ENCODE data around the gene LEF1.
"Not testable (repeated sequence)": the region's sequence is repeated elsewhere in the genome, so short reads cannot be mapped to it uniquely, and the experiment has no call there.

LEF1 gene

DNA sequence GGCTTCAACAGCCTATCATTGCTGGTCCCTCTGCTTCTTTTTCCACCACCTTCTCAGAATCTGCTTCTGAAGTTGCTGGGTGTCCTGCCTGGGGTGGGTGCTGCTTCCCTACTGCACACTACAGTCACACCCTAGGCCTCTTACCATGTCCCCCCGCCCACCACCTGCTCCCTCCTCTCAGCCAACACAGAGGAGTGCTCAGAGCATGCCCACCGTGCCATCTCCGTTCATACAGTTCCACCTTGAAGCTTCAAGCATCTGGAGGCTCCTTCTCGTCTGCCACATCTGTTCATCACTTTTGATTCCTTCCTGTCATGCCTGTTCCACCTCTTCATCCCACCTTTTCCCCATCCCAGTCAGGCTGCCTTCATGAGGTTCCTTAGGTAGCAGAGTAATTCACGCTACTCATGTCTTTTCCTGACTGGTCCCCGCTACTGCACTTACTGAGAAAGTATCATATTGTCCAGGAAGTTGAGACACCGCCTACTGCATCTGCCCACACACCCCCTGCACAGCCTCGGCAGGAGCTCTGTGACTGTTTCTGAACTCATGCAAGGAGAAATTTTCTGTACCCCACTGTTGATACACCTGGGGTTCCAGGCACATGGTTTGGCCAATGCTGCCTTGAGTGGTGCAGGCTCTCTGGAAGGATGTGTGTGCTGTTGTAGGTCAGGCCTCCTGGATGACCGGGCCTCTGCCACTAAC is 139.6 kb downstream of the LEF1 start:
- DNase-seq, result no peak

DNA sequence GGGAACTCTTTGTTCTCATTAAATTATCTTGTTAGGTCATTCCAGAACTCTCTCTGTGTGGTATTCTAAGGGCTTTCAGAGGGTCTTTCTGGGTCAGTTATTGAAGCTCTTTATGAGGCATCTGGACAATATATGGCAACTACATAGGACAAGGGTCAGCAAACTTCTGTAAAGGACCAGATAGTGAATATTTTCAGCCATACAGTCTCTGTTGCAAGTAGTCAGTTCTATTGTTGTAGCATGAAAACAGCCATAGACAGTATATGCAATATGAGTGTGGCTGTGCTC is 143.9 kb downstream of the LEF1 start:
- DNase-seq, result no peak

GRCh38 chr4:108024085-108024877 is 144.5 kb downstream of the LEF1 start:
- no peak for DNase-seq

DNA sequence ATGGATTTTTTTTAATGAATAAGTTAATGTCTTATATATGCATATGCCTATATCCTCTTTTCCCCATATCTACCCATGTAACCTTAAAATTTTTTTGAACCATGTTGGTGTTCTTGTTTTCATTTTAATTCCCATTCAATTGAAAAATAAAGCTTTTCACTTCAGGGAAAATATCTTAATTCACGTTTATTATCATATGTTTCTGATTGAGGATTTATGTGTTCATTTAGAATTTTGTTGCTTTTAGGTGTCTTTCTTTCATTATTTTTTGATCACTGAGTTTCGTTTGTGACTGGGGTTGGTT is 149.9 kb downstream of the LEF1 start:
- DNase-seq, result no peak

GRCh38 chr4:108018040-108018883 is 150.5 kb downstream of the LEF1 start:
- DNase-seq, result peak; percentile 28

GRCh38 chr4:108013955-108014354 is 154.8 kb downstream of the LEF1 start:
- DNase-seq, result no peak

GRCh38 chr4:108013327-108013726 is 155.4 kb downstream of the LEF1 start:
- DNase-seq, result no peak

- not testable (repeated sequence) for DNase-seq
These were observed 156.3 kb downstream of the LEF1 start for GRCh38 chr4:108012382-108012781.

GRCh38 chr4:108010167-108010566 is 158.6 kb downstream of the LEF1 start:
- DNase-seq, result no peak

DNA sequence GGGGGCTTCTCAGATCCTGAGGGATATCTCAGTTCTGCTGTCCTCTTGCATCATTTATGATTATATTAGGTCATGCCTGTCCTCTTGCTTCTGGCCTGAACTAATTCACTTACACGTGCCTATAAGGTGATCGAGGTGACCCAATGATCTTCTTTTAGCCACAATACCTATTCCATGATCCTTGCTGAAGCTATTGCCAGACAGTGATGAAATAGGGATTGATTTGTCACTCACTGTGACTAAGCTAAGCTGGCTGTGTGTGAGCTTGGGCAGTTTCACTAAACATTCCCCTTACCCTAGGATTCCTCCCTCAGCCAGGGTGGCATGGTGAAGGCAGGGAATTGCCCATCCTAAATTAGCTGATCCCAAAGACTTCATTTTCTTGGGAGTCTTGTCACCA is 160.0 kb downstream of the LEF1 start:
- DNase-seq, result no peak

DNA sequence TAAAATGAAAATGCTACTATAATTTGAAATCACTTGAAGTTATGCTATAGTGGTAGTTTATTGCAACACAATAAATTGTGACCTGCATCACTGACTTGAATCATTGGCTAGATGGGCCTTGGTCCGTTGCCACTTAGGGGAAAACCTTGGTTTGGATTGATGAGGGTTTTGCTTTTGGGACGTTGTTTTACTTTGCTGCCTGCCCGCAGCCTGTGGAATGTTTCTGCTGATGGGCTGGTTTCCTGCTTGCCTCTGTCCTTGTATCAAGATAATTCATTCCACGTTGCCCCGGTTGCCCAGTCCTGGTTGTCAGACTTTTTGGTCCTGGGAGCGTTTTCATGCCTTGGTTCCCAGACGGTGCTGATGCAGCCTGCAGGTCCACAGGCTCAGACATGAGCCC is 160.7 kb downstream of the LEF1 start:
- DNase-seq, result no peak

DNA sequence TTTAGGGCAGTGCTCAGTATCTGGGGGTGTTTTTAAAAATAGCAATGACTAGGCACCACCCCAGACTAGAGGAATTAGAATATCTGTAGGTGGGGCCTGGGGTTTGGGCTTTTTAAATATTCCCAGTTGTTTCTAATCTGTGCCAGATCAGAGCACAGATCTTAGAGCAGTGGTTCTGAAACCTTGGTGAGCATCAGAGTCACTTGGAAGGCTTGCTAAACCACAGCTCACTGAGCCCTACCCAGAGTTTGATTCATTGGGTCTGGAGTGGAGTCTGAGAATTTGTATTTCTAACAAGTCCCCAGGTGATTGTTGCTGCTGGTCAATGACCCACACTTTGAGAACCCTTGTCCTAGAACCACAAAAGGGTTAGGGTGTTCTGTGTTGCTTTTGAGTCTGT is 162.4 kb downstream of the LEF1 start:
- no peak for DNase-seq

DNA sequence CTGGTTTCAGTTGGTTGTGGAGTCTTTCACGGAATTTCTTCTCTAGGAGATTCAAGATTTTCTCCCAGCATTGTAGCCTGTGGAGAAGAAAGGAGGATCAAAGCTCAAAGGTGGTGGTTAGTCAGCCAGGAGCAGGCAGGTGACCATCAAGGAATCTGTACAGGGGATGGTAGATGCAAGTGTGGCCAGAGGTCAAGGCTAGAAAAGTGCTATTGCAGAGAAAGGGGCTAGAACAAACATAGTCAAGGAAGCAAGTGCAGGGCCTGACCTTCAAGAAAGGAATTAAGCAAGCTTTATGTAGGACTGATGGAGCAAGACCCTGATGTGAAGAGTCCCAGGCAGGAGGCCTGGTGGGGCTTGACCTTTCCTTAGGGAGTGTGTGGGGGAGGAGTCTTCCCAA is 162.9 kb downstream of the LEF1 start:
- DNase-seq, result no peak

- no peak for DNase-seq
These were observed 164.1 kb downstream of the LEF1 start for GRCh38 chr4:108004646-108005045.

DNA sequence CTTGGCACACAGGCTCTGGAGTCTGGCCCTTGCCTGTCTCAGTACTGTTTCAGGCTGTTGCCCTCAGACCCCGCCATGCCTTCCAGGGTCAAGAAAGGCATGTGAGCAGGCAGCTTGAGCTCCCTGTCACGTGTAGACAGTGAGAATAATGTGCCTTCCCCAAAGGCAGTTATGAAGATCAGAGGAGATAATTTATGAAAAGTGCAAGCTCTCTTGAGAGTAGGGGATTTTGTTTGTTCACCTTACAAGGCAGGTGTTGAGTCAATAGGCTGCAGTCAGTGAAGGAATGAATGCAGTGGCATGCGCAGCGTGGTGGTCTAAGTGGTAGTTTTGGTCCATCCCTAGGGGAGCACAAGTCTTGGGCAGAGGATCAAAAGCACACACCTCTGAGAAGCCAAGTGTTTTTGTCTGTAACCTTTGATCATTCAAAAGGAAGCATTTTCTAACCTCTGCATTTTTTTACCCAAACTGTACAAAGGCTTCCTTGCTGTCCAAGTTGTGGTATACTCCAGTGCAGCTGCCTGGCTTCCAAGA is 164.7 kb downstream of the LEF1 start:
- DNase-seq, result no peak

DNA sequence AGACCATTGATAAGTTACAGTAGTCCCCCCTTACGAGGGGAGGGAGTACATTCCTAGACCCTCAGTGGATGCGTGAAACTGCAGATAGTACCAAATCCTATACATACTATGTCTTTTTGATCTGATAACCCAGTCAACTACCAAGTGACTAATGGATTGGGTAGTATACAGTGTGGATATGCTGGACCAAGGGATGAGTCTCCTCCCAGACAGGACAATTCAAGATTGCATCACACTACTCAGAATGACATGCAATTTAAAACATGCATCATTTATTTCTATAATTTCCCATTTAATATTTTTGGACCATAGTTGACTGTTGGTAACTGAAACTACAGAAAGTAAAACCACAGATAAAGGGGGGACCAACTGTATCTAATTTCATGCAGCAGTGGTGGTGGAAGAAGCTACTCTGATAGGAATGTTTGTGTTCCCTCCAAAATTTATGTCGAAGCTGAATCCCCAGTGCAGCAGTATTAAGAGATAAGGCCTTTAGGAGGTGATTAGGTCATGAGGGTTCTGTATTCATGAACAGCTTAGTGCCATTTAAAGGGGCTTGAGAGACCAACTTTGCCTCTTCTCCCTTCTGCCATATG is 167.1 kb downstream of the LEF1 start:
- DNase-seq, result no peak

GRCh38 chr4:107999932-108000539 is 168.7 kb downstream of the LEF1 start:
- no peak for DNase-seq

DNA sequence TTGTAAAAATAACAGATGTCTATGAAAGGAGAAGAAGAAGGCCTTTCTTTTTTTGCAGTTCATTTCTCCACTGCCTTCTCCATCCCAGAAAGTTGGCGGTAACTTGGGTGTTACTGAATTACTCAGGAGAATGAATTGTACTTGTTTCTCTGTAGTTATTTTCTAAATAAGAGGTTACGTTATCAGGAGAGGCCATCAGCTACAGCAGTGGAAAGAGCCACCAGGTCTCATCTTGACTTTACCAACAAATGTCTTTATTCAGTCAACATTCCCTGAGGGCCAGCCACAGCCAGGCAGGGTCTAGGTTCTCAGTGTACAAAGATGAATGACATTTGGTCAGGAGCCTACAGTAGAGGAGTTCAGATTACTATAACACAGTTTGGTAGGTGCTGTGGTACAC is 170.9 kb downstream of the LEF1 start:
- DNase-seq, result no peak

Measured in DMS79 treated with DMSO at 0.1 percent for 48 hours (cell line).